NCI-H2227 (cell line): ENCODE results near the gene TMEM263.
A peak's percentile ranks its signal among the peaks of the same experiment; 100 is the strongest.
"Not testable (repeated sequence)": the region's sequence is repeated elsewhere in the genome, so short reads cannot be mapped to it uniquely, and the experiment has no call there.

Experiments
- DNase-seq: peaks from one replicate; lab custom pipeline; 2025; ENCODE audit not compliant: unreplicated experiment; lab: John Stamatoyannopoulos, UW

Gene TMEM263

GRCh38 chr12:106955377-106956047 is at the start of gene TMEM263:
Gene TMEM263, plus strand, starts transcription at chr12:106955907. Its CDS starts 11,210 bp downstream, at chr12:106967117.
- peak; percentile 99 for DNase-seq

GRCh38 chr12:106906715-106907114 is 49.0 kb upstream of the TMEM263 start:
- no peak for DNase-seq

GRCh38 chr12:106907411-106907810 is 48.3 kb upstream of the TMEM263 start:
- DNase-seq = no peak

- no peak for DNase-seq
These were observed 47.9 kb upstream of the TMEM263 start for GRCh38 chr12:106907846-106908245.

GRCh38 chr12:106908561-106908960 is 47.1 kb upstream of the TMEM263 start:
- no peak for DNase-seq

- no peak for DNase-seq
These were observed 45.5 kb upstream of the TMEM263 start for GRCh38 chr12:106910202-106910601.

DNA sequence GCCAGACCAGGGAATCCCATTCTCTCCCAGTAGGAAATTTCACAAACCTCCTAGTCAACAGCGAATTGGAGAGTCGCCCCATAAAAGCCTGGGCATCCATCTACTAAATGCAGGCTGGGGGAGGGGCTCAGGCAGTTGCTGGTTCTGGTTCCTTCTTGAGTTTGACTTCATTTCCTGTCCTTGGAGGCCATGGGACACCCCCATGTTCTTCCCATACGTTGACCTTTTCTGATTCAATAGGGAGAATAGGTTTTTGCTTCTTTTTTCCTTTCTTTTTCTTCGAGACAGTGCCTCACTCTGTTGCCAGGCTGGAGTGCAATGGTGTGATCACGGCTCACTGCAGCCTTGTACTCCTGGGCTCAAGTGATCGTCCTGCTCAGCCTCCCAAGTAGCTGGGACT is 44.1 kb upstream of the TMEM263 start:
- no peak for DNase-seq

DNA sequence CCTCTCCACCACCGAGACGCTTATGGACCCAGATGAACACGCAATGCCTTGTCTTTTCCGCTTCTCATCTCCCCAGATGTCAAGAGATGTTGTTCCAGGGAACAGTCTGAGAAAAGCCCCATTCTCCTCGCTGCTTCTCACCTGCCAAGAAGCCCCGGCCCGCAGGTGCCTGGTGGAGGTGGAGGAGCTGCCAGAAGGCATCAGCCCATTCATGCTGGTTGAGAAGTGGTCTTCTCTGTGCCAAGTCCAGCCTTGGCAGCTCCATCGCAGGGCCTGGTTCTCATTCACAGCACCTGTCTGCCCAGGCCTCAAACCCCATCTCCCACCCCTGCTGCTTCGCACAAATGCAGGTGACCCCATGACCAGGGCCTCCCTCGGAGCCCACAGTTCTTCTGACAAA is 42.3 kb upstream of the TMEM263 start:
- no peak for DNase-seq

- no peak for DNase-seq
These were observed 40.7 kb upstream of the TMEM263 start for GRCh38 chr12:106914796-106915634.

DNA sequence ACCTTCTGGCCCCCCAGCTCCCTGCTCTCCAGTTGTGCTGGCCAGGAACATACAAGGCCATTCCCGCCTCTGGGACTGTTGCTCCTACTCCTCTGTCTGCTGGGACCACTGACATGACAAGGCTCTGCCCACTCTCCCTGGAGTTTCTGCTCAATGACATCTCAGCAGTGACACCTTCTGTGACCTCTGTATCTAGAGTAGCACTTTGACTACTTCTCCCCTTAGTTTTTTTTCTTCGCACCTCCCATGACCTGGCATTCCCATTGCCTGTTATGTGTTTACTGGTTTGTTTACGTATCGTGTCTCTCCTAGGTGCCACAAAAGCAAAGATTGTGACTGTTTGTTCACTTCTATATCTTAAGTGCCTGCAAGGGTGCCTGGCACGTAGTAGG is 40.1 kb upstream of the TMEM263 start:
- DNase-seq = no peak

- no peak for DNase-seq
These were observed 38.2 kb upstream of the TMEM263 start for GRCh38 chr12:106917503-106917902.

- peak; percentile 36 for DNase-seq
These were observed 37.0 kb upstream of the TMEM263 start for GRCh38 chr12:106918746-106919145.

GRCh38 chr12:106919910-106920544 is 35.7 kb upstream of the TMEM263 start:
- peak; percentile 71 for DNase-seq

- DNase-seq = not testable (repeated sequence)
These were observed 33.7 kb upstream of the TMEM263 start for GRCh38 chr12:106921976-106922375.

DNA sequence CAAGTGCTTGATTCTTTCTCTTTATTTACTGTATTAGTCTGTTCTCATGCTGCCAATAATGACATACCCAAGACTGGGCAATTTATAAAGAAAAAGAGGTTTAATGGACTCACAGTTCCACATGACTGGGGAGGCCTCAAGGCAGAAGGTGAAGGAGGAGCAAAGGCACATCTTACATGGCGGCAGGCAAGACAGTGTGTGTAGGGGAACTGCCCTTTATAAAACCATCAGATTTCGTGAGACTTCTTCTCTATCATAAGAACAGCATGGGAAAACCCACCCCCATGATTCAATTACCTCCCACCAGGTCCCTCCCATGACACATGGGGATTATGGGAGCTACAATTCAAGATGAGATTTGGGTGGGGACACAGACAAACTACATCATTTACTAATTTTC is 32.1 kb upstream of the TMEM263 start:
- not testable (repeated sequence) for DNase-seq

- DNase-seq = no peak
These were observed 31.3 kb upstream of the TMEM263 start for GRCh38 chr12:106924268-106924861.

DNA sequence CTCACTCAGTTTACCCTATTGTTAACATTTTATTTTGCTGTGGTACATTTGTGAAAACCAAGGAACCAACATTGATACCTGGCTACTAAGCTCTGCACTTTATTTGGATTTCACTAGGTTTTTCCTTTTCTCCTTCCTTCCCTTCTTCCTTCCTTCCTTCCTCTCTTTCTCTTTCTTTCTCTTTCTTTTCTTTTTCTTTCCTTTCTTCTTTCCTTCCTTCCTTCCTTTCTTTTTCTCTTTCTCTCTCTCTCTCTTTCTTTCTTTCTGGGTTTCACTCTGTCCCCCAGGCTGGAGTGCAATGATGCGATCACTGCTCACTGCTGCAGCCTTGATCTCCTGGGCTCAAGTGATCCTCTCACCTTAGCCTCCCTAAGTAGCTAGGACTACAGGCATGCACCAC is 29.1 kb upstream of the TMEM263 start:
- no peak for DNase-seq

DNA sequence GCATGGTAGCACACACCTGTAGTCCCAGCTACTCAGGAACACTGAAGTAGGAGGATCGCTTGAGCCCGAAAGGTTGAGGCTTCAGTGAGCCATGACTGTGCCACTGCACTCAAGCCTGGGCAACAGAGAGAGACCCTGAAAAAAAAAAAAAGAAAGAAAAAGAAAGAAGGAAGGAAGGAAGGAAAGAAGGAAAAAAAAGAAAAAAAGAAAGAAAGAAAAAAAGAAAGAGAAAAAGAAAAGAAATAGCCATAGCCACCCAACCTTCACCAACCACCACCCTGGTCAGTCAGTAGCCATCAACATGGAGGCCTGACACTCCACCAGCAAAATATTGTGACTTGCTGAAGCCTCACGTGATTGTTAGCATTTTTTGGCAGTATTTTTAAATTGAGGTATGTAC is 21.4 kb upstream of the TMEM263 start:
- DNase-seq = no peak

DNA sequence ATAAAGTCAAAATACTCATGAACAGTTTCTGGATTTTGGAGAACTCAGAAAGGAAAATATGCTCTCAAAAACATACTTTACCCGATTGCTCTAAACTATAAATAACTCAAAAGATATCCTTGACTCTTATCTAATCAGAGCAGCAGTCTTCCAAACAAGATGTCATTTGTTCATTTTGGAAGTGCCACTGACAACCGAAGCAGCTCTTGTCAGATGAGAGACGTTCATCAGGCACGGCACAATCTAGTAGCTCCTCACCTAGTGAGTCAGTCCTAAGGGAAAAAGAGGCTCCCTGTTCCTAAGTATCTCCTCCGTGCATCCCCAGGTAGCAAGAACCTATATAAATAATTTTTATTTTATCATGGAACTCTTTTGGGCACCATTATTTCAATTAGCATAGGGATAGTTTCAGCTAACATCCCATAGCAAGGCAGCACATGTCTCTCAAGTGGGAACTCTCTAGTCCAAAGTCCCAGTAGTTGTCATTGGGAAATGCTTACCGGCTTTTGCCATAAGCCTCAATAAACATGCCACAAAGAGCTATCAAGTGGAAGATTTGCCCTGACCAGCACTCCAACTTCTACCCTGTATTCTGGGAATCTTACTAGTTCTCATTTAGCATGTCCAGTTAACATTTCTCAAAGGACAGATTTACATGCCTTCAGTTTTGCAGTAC is 14.1 kb upstream of the TMEM263 start:
- no peak for DNase-seq

- DNase-seq = no peak
These were observed 12.9 kb upstream of the TMEM263 start for GRCh38 chr12:106942775-106943174.

DNA sequence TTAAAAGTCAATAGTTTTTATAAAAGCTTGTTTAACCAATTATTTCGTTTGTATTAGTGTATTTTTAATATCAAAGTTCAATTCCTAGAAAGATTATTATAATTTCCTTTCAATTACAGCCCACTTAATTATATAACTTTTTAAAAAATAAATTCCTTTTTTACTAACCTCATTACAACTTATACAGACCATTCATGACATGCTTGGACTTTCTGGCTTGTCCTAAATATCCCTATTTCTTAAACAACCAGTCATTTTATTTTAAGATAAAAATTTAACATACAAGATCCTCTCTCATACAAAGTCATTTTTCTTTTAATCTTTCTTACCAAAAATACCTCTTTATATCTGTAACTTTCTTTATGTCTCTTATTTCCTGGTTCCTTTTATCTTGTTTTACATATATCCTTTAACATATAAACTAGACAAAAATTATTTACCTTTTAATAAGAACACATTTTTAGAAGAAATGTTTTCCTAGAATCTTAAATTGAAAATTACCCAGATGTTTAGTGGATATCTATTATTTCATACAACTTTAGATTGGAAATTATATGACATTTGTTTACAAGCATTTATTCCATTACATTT is 10.4 kb upstream of the TMEM263 start:
- DNase-seq = peak; percentile 3
